DMS53 (cell line): ENCODE results near the gene PACRG.

Experiments
- DNase-seq: peaks from one replicate; lab custom pipeline; 2025; lab: John Stamatoyannopoulos, UW

PACRG gene

GRCh38 chr6:163086624-163086920, 358.8 kb downstream of the PACRG start:
- no peak for DNase-seq

GRCh38 chr6:163087981-163088380, 360.2 kb downstream of the PACRG start:
- DNase-seq = no peak

GRCh38 chr6:163092876-163093275, 365.1 kb downstream of the PACRG start:
- DNase-seq = no peak

GRCh38 chr6:163094881-163095280, 367.1 kb downstream of the PACRG start:
- DNase-seq = no peak

GRCh38 chr6:163095401-163095800, 367.6 kb downstream of the PACRG start:
- no peak for DNase-seq

GRCh38 chr6:163098827-163099479, 371.2 kb downstream of the PACRG start:
- DNase-seq = no peak

GRCh38 chr6:163099621-163100171, 371.9 kb downstream of the PACRG start:
- DNase-seq = no peak

GRCh38 chr6:163100259-163100658, 372.5 kb downstream of the PACRG start:
- no peak for DNase-seq

- DNase-seq = peak; percentile 49
Observed at GRCh38 chr6:163113358-163113962, 385.7 kb downstream of the PACRG start.

- DNase-seq = no peak
Observed at GRCh38 chr6:163118941-163119340, 391.2 kb downstream of the PACRG start.

GRCh38 chr6:163120223-163120622, 392.4 kb downstream of the PACRG start:
- peak; percentile 47 for DNase-seq

- DNase-seq = no peak
Observed at GRCh38 chr6:163121270-163121669, 393.5 kb downstream of the PACRG start.

- peak; percentile 93 for DNase-seq
Observed at GRCh38 chr6:163122365-163122764, 394.6 kb downstream of the PACRG start.

- DNase-seq = peak; percentile 94
Observed at GRCh38 chr6:163123098-163123497, 395.3 kb downstream of the PACRG start.

GRCh38 chr6:163126741-163127140, 399.0 kb downstream of the PACRG start:
- no peak for DNase-seq

GRCh38 chr6:163127587-163127986, 399.8 kb downstream of the PACRG start:
- DNase-seq = no peak

GRCh38 chr6:163128324-163128723, 400.6 kb downstream of the PACRG start:
- no peak for DNase-seq

GRCh38 chr6:163132050-163132750, 404.4 kb downstream of the PACRG start:
- no peak for DNase-seq

- DNase-seq = peak; percentile 4
Observed at GRCh38 chr6:163133017-163133416, 405.2 kb downstream of the PACRG start.

GRCh38 chr6:163133691-163134090, 405.9 kb downstream of the PACRG start:
- no peak for DNase-seq

GRCh38 chr6:163136681-163137397, 409.1 kb downstream of the PACRG start:
- no peak for DNase-seq

GRCh38 chr6:163137398-163137881, 409.7 kb downstream of the PACRG start:
- DNase-seq = no peak
